GM12878 (cell line): ENCODE measurements around the gene VWA5B2. TPM values are rescaled to one million over a fixed set of nuclear protein-coding genes. Genes with fewer than 3 reads are reported as not detected.

Experiments
- ATAC-seq: fragments of 200-7000 bp; cut with Tn5 transposase; 3 replicates; pipeline ENCODE4 v1.9.1; 2020; ENCODE audit warnings: mild to moderate bottlenecking, moderate library complexity
- BruUV-seq: library from RNA; stranded (reverse); fragments of 400-500 nt; replicated peaks from 2 replicates; lab custom pipeline; 2021; lab: Mats Ljungman, UMichigan
- CTCF ChIA-PET: fragments of 300-600 bp; sonication (Branson Sonifier 250); formaldehyde crosslinking; extraction: SDS; loops from one replicate; lab custom pipeline; 2021; ENCODE audit warnings: inconsistent platforms; lab: Yijun Ruan, JAX
- POLR2A ChIA-PET: fragments of 350-600 bp; formaldehyde crosslinking; extraction: SDS; loops from one replicate; lab custom pipeline; 2021; ENCODE audit warnings: inconsistent platforms; lab: Charles Lee
- RAD21 ChIA-PET: fragments of 300-600 bp; sonication (Branson Sonifier 250); formaldehyde crosslinking; loops from one replicate; lab custom pipeline; 2023; ENCODE audit warnings: antibody characterized with exemption; ENCODE audit not compliant: unreplicated experiment; lab: Charles Lee
- SMC1A ChIA-PET: fragments of 300-600 bp; sonication (Branson Sonifier 250); formaldehyde crosslinking; loops from one replicate; lab custom pipeline; 2023; ENCODE audit not compliant: unreplicated experiment, uncharacterized antibody; lab: Charles Lee
- DNase-seq: peaks from one replicate; pipeline ENCODE4 v3.0.0-alpha.2; 2011; ENCODE audit warnings: low read depth, low spot score
- FAIRE-seq: peaks from 3 replicates; lab custom pipeline; 2011; peaks lifted over from hg19 to GRCh38; lab: Jason Lieb, UNC
- H2AFZ ChIP-seq: 2 replicates; pipeline ENCODE4 v1.6.0; 2011; ENCODE audit warnings: low read depth, low read length, control low read depth; ENCODE audit not compliant: control insufficient read depth
- H3K27ac ChIP-seq: 2 replicates; pipeline ENCODE4 v1.5.1; 2011; ENCODE audit warnings: control low read depth; ENCODE audit not compliant: control insufficient read depth, insufficient read depth
- H3K27me3 ChIP-seq, 2 experiments: replicated peaks in 1 of 2; 2 replicates each; pipeline versions ENCODE4 v1.6.0 to v1.6.1; 2011; ENCODE audit warnings: low read length in 1 of 2; ENCODE audit not compliant: control insufficient read depth in 2 of 2, insufficient read depth in 2 of 2
- H3K36me3 ChIP-seq, 2 experiments: 2 replicates each; pipeline ENCODE4 v1.5.1; 2011; ENCODE audit warnings: low read length in 1 of 2; ENCODE audit not compliant: control insufficient read depth in 2 of 2, insufficient read depth in 2 of 2
- H3K4me1 ChIP-seq: 2 replicates; pipeline ENCODE4 v1.6.1; 2011; ENCODE audit warnings: mild to moderate bottlenecking, low read length, moderate library complexity, mixed read lengths; ENCODE audit not compliant: control insufficient read depth, insufficient read depth
- H3K4me2 ChIP-seq: 2 replicates; pipeline ENCODE4 v1.6.0; 2011; ENCODE audit warnings: control low read depth; ENCODE audit not compliant: control insufficient read depth, insufficient read depth
- H3K4me3 ChIP-seq: fragments of 200-600 bp; sonication (generic); 2 replicates; pipeline ENCODE4 v1.5.1; 2016
- H3K79me2 ChIP-seq: 2 replicates; pipeline ENCODE4 v1.6.0; 2011; ENCODE audit warnings: low read length; ENCODE audit not compliant: control insufficient read depth, insufficient read depth
- H3K9ac ChIP-seq: 2 replicates; pipeline ENCODE4 v1.8.0; 2011; ENCODE audit warnings: low read length, control low read depth, mixed read lengths; ENCODE audit not compliant: control insufficient read depth, insufficient read depth
- H3K9me3 ChIP-seq: replicated peaks from 3 replicates; pipeline ENCODE4 v1.5.1; 2011; ENCODE audit warnings: mild to moderate bottlenecking, low read length; ENCODE audit not compliant: control insufficient read depth, insufficient read depth
- H4K20me1 ChIP-seq: 2 replicates; pipeline ENCODE4 v1.6.0; 2011; ENCODE audit not compliant: control insufficient read depth, insufficient read depth
- CHD1 ChIP-seq: IDR thresholded peaks from 2 replicates; pipeline ENCODE4 v1.6.1; 2012; ENCODE audit warnings: low read depth, low read length, improper control_type of control experiment
- CTCF ChIP-seq, 3 experiments: IDR thresholded peaks in 2 of 3; conservative IDR thresholded peaks in 1 of 3; 2 replicates each; pipeline ENCODE4 v1.5.1; 2011; ENCODE audit warnings: low read depth in 3 of 3, low read length in 3 of 3, mild to moderate bottlenecking in 3 of 3, control low read depth in 2 of 3, moderate library complexity in 2 of 3, inconsistent platforms in 1 of 3, mixed read lengths in 1 of 3; ENCODE audit not compliant: control insufficient read depth in 2 of 3, insufficient read depth in 1 of 3; ENCODE audit errors: extremely low read depth in 1 of 3
- EED ChIP-seq: sonication (generic); IDR thresholded peaks from 2 replicates; pipeline ENCODE4 v1.6.1; 2016; ENCODE audit warnings: antibody characterized with exemption, low read depth
- KAT2A ChIP-seq: conservative IDR thresholded peaks from 2 replicates; pipeline ENCODE4 v1.6.1; 2011; ENCODE audit warnings: low read depth, low read length; ENCODE audit not compliant: control insufficient read depth
- PBX3 ChIP-seq: IDR thresholded peaks from 2 replicates; pipeline ENCODE4 v1.6.1; 2011; ENCODE audit warnings: mild to moderate bottlenecking, low read depth, low read length, moderate library complexity; ENCODE audit not compliant: insufficient replicate concordance
- PKNOX1 ChIP-seq: fragments of 450-650 bp; IDR thresholded peaks from 2 replicates; pipeline ENCODE4 v1.6.1; 2016; ENCODE audit warnings: mild to moderate bottlenecking
- POU2F2 ChIP-seq: IDR thresholded peaks from 3 replicates; pipeline ENCODE4 v1.6.1; 2011; ENCODE audit warnings: low read depth, mild to moderate bottlenecking, low read length, borderline replicate concordance
- RB1 ChIP-seq: fragments of 450-650 bp; formaldehyde crosslinking; IDR thresholded peaks from 2 replicates; pipeline ENCODE4 v1.6.1; 2017; ENCODE audit warnings: mild to moderate bottlenecking, borderline replicate concordance
- SKIL ChIP-seq: fragments of 450-650 bp; IDR thresholded peaks from 2 replicates; pipeline ENCODE4 v1.6.1; 2017; ENCODE audit warnings: mild to moderate bottlenecking, low read depth, inconsistent platforms; ENCODE audit not compliant: poor library complexity, severe bottlenecking
- SREBF2 ChIP-seq: IDR thresholded peaks from 2 replicates; pipeline ENCODE4 v1.6.1; 2012; ENCODE audit warnings: mild to moderate bottlenecking, low read length
- TCF7 ChIP-seq: IDR thresholded peaks from 2 replicates; pipeline ENCODE4 v1.6.1; 2014; ENCODE audit warnings: antibody characterized with exemption, borderline replicate concordance
- ZBTB33 ChIP-seq: fragments of 450-650 bp; IDR thresholded peaks from 2 replicates; pipeline ENCODE4 v1.6.1; 2017; ENCODE audit warnings: mild to moderate bottlenecking
- ZNF24 ChIP-seq: fragments of 450-650 bp; IDR thresholded peaks from 2 replicates; pipeline ENCODE4 v1.6.1; 2017; ENCODE audit warnings: antibody characterized with exemption, mild to moderate bottlenecking
- WGBS: methylation state at CpG from one replicate; pipeline ENCODE4 v1.1.6; 2016; ENCODE audit warnings: low lambda C conversion rate; ENCODE audit not compliant: insufficient replicate concordance, insufficient coverage; ENCODE audit errors: missing lambda C conversion rate; 5-methylcytosine and 5-hydroxymethylcytosine counted together
- in situ Hi-C: fragments of 300-500 bp; cut with MboI; formaldehyde crosslinking; loops from 9 replicates; pipeline ENCODE4 v1.14.3; 2018; ENCODE audit warnings: mixed read lengths
- intact Hi-C: fragments of 100-400 bp; cut with micrococcal nuclease; formaldehyde crosslinking; loops from one replicate; pipeline ENCODE4 v1.14.2; 2022; ENCODE audit not compliant: unreplicated experiment
- polyA plus RNA-seq, 11 experiments: library from polyadenylated mRNA; depleted of rRNA in 4 of 11; unstranded in 6 of 11; stranded (reverse) in 5 of 11; fragments of >200 nt; fragmentation: Nextera tagmentation in 4 of 11; fragmentation: Illumina TruSeq in 1 of 11; extraction: Ambion mirVana in 4 of 11; extraction: Trizol in 1 of 11; gene quantifications; 1 replicate in 1 of 11; 2 replicates in 10 of 11; pipeline versions ENCODE4 v1.2.1 to v1.2.3, GENCODE V29; 2011 to 2016; ENCODE audit warnings: inconsistent platforms in 2 of 11, missing spikeins in 2 of 11, low read depth in 1 of 11
- total RNA-seq, 4 experiments: library from RNA; depleted of rRNA in 3 of 4; stranded (reverse); fragments of >200 nt in 3 of 4; fragmentation: Illumina TruSeq in 1 of 4; extraction: Trizol in 1 of 4; gene quantifications; 2 replicates each; pipeline versions ENCODE4 v1.2.1 to v1.2.3, GENCODE V29; 2013 to 2021

Gene VWA5B2
- total and polyA plus RNA-seq, 10 of the 15 experiments (the other 5 are each of a cell fraction or from before 2014, with no cell fraction given), result 0.03 to 0.09 TPM; not detected in 8

GRCh38 chr3:184242297-184242685 lies 12.9 kb downstream of the VWA5B2 start:
- Histone ChIP-seq H3K9me3 (no peaks in the 10 kb centered on the region), H3K4me3 (no peak overlapping the region), H2AFZ (no peak overlapping the region), H3K27ac (no peak overlapping the region), H3K27me3 (no peaks in the 10 kb centered on the region), H3K9ac (no peak overlapping the region), H3K4me1 (no peaks in the 10 kb centered on the region), H3K4me2 (no peak overlapping the region)
- ChIA-PET SMC1A (no interaction called here), CTCF (interaction anchor here (0.6 to 3.4 kb wide), 2 partner anchors 14 to 569 kb away, joined by 3 to 11 read pairs; no protein-coding TSS in a partner anchor), POLR2A (no interaction called here), RAD21 (no interaction called here)
- in situ Hi-C loops, result no loop called here
- FAIRE-seq, result no peak
- no TSS peak for BruUV-seq
- TF ChIP-seq KAT2A (no peak), PKNOX1 (no peak), ZNF24 (no peak), RB1 (no peak), CTCF (IDR thresholded peaks at IDR 0.05 in 2 of 3, conservative IDR thresholded peaks at IDR 0.05 in 1 of 3; ENCODE audit: control insufficient read depth in 2 of 3, extremely low read depth in 1 of 3, insufficient read depth in 1 of 3, low read depth in 3 of 3, low read length in 3 of 3) (no peak), TCF7 (no peak), PBX3 (no peak), ZBTB33 (no peak), EED (no peak), SREBF2 (no peak), SKIL (no peak), CHD1 (no peak), POU2F2 (no peak)
- TF ChIP-seq, all 136 proteins: peak for 0
- no peak for DNase-seq
- H3K36me3 ChIP-seq, result peaks cover 17 to 20% of the 10 kb centered on the region in 2 experiments
- H3K79me2 ChIP-seq, result no peaks in the 10 kb centered on the region
- ATAC-seq, result no peak
- 82% methylated on average over 5 of the region's 5 CpGs for WGBS
- H4K20me1 ChIP-seq, result no peaks in the 10 kb centered on the region
- intact Hi-C loops, result no loop called here
